Activated T-cell treated with anti-CD3 and anti-CD28 coated beads, Interleukin-2, amount 50 U/mL, for 24 hours (primary cell): ENCODE measurements around the gene LHPP.
"Not testable (repeated sequence)": the region's sequence is repeated elsewhere in the genome, so short reads cannot be mapped to it uniquely, and the experiment has no call there.

Experiments used
- DNase-seq: peaks from one replicate; pipeline ENCODE4 v3.0.0-alpha.2; 2020
- H3K27ac Mint-ChIP-seq: 2 replicates; pipeline ENCODE4 v1.8.0; 2020; ENCODE audit warnings: mild to moderate bottlenecking, mixed read lengths
- H3K27me3 Mint-ChIP-seq: 2 replicates; pipeline ENCODE4 v1.8.0; 2020; ENCODE audit warnings: mixed read lengths
- H3K36me3 Mint-ChIP-seq: 2 replicates; pipeline ENCODE4 v1.8.0; 2020; ENCODE audit warnings: low read depth, mixed read lengths
- H3K4me1 Mint-ChIP-seq: 2 replicates; pipeline ENCODE4 v1.8.0; 2020; ENCODE audit warnings: low read depth, mixed read lengths
- H3K4me3 Mint-ChIP-seq: 2 replicates; pipeline ENCODE4 v1.8.0; 2020; ENCODE audit warnings: mild to moderate bottlenecking, moderate library complexity, mixed read lengths
- H3K9me3 Mint-ChIP-seq: 2 replicates; pipeline ENCODE4 v1.8.0; 2020; ENCODE audit warnings: mixed read lengths

LHPP gene

GRCh38 chr10:124546055-124546369 lies 84.4 kb downstream of the LHPP start:
- Mint-ChIP-seq H3K4me3 (no peak overlapping the region), H3K36me3 (no peaks in the 10 kb centered on the region), H3K27ac (no peak overlapping the region), H3K4me1 (peaks cover 13% of the 10 kb centered on the region), H3K27me3 (no peaks in the 10 kb centered on the region), H3K9me3 (no peaks in the 10 kb centered on the region)
- DNase-seq: no peak

GRCh38 chr10:124546957-124547646 lies 85.5 kb downstream of the LHPP start:
- Mint-ChIP-seq H3K27ac (no peak overlapping the region), H3K4me3 (no peak overlapping the region), H3K4me1 (peaks cover 13% of the 10 kb centered on the region), H3K9me3 (no peaks in the 10 kb centered on the region), H3K36me3 (no peaks in the 10 kb centered on the region), H3K27me3 (no peaks in the 10 kb centered on the region)
- no peak for DNase-seq

GRCh38 chr10:124547647-124548168 lies 86.1 kb downstream of the LHPP start:
- DNase-seq: no peak
- Mint-ChIP-seq H3K27ac (no peak overlapping the region), H3K36me3 (no peaks in the 10 kb centered on the region), H3K4me1 (peaks cover 13% of the 10 kb centered on the region), H3K4me3 (no peak overlapping the region), H3K27me3 (no peaks in the 10 kb centered on the region), H3K9me3 (no peaks in the 10 kb centered on the region)

- not testable (repeated sequence) for H3K27ac Mint-ChIP-seq, H3K4me3 Mint-ChIP-seq, H3K9me3 Mint-ChIP-seq, H3K27me3 Mint-ChIP-seq, H3K36me3 Mint-ChIP-seq, DNase-seq
- peaks cover 13% of the 10 kb centered on the region for H3K4me1 Mint-ChIP-seq
Observed at GRCh38 chr10:124549171-124549570, 87.5 kb downstream of the LHPP start.

- Mint-ChIP-seq H3K4me3 (no peak overlapping the region), H3K36me3 (no peaks in the 10 kb centered on the region), H3K9me3 (no peaks in the 10 kb centered on the region), H3K27me3 (no peaks in the 10 kb centered on the region), H3K27ac (no peak overlapping the region), H3K4me1 (peaks cover 6% of the 10 kb centered on the region)
- no peak for DNase-seq
Observed at GRCh38 chr10:124550293-124551034, 88.8 kb downstream of the LHPP start.

GRCh38 chr10:124551097-124551496 lies 89.5 kb downstream of the LHPP start:
- DNase-seq: no peak
- Mint-ChIP-seq H3K4me3 (no peak overlapping the region), H3K9me3 (no peaks in the 10 kb centered on the region), H3K36me3 (no peaks in the 10 kb centered on the region), H3K4me1 (peaks cover 3% of the 10 kb centered on the region), H3K27ac (no peak overlapping the region), H3K27me3 (no peaks in the 10 kb centered on the region)

GRCh38 chr10:124551755-124552154 lies 90.1 kb downstream of the LHPP start:
- no peak for DNase-seq
- Mint-ChIP-seq H3K4me1 (peaks cover 2% of the 10 kb centered on the region), H3K36me3 (no peaks in the 10 kb centered on the region), H3K9me3 (no peaks in the 10 kb centered on the region), H3K27me3 (no peaks in the 10 kb centered on the region), H3K27ac (no peak overlapping the region), H3K4me3 (no peak overlapping the region)

GRCh38 chr10:124552691-124553276 lies 91.2 kb downstream of the LHPP start:
- Mint-ChIP-seq H3K36me3 (no peaks in the 10 kb centered on the region), H3K4me3 (no peak overlapping the region), H3K9me3 (no peaks in the 10 kb centered on the region), H3K27ac (no peak overlapping the region), H3K4me1 (peaks cover 2% of the 10 kb centered on the region), H3K27me3 (no peaks in the 10 kb centered on the region)
- no peak for DNase-seq

- no peak overlapping the region for H3K4me3 Mint-ChIP-seq
- peaks cover 2% of the 10 kb centered on the region for H3K4me1 Mint-ChIP-seq
- no peak overlapping the region for H3K27ac Mint-ChIP-seq
- H3K36me3 Mint-ChIP-seq: no peaks in the 10 kb centered on the region
- no peaks in the 10 kb centered on the region for H3K9me3 Mint-ChIP-seq
- DNase-seq: no peak
- no peaks in the 10 kb centered on the region for H3K27me3 Mint-ChIP-seq
Observed at GRCh38 chr10:124554085-124554858, 92.6 kb downstream of the LHPP start.

- H3K36me3 Mint-ChIP-seq: no peaks in the 10 kb centered on the region
- no peaks in the 10 kb centered on the region for H3K27me3 Mint-ChIP-seq
- no peak overlapping the region for H3K27ac Mint-ChIP-seq
Observed at GRCh38 chr10:124557167-124557566, 95.5 kb downstream of the LHPP start.

GRCh38 chr10:124557648-124558338 lies 96.2 kb downstream of the LHPP start:
- Mint-ChIP-seq H3K27ac (no peak overlapping the region), H3K27me3 (no peaks in the 10 kb centered on the region), H3K4me1 (no peaks in the 10 kb centered on the region), H3K9me3 (no peaks in the 10 kb centered on the region), H3K36me3 (no peaks in the 10 kb centered on the region), H3K4me3 (no peak overlapping the region)
- DNase-seq: no peak

More at GRCh38 chr10:124557167-124557566, 95.5 kb downstream of the LHPP start:
- H3K9me3 Mint-ChIP-seq: no peaks in the 10 kb centered on the region
- no peaks in the 10 kb centered on the region for H3K4me1 Mint-ChIP-seq
- no peak overlapping the region for H3K4me3 Mint-ChIP-seq
- DNase-seq: no peak

GRCh38 chr10:124558339-124559321 lies 97.0 kb downstream of the LHPP start:
- no peaks in the 10 kb centered on the region for H3K36me3 Mint-ChIP-seq
- no peaks in the 10 kb centered on the region for H3K27me3 Mint-ChIP-seq
- no peak overlapping the region for H3K4me3 Mint-ChIP-seq
- no peak for DNase-seq
- no peaks in the 10 kb centered on the region for H3K9me3 Mint-ChIP-seq
- H3K27ac Mint-ChIP-seq: no peak overlapping the region
- H3K4me1 Mint-ChIP-seq: no peaks in the 10 kb centered on the region

GRCh38 chr10:124559372-124560132 lies 97.9 kb downstream of the LHPP start:
- H3K9me3 Mint-ChIP-seq: no peaks in the 10 kb centered on the region
- no peaks in the 10 kb centered on the region for H3K4me1 Mint-ChIP-seq
- H3K36me3 Mint-ChIP-seq: no peaks in the 10 kb centered on the region
- H3K27ac Mint-ChIP-seq: no peak overlapping the region
- no peaks in the 10 kb centered on the region for H3K27me3 Mint-ChIP-seq
- H3K4me3 Mint-ChIP-seq: no peak overlapping the region
- no peak for DNase-seq
